Measurements from ENCODE around the gene SETD7.

The SETD7 gene

DNA sequence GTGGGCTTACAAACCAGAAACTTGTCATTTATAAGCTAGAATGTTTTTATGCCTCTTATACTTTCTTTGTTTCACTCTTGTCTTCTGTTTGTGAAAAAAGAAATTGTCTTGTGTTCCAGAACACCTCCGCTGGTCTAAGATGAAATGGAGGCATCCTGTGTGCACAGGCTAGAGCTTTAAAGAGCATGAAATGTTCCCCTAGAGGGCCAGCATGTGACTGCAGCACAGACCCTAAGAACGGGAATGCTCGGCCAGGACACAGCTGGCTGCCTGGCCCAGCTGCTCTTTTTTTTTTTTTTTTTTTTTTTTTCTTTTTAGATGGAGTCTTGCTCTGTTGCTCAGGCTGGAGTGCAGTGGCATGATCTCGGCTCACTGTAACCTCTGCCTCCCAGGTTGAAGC is 33.6 kb downstream of the SETD7 start:
- H3K9ac ChIP-seq (ENCODE audit: low read length): no peak overlapping the region
- 0 out of 2 replicates have a peak, but pooled peaks cover 2% of the 10 kb centered on the region for H3K36me3 ChIP-seq (ENCODE audit: low read length)
- no peaks in the 10 kb centered on the region for H3K9me3 ChIP-seq (ENCODE audit: insufficient read depth, low read length)
- no peaks in the 10 kb centered on the region for H3K9me2 ChIP-seq (replicated peaks; ENCODE audit: insufficient read depth, low read length)
- no peaks in the 10 kb centered on the region for H3K27me3 ChIP-seq (ENCODE audit: low read length)
- H3K27ac ChIP-seq (ENCODE audit: low read depth, low read length): no peak overlapping the region
- H4K20me1 ChIP-seq (ENCODE audit: low read depth, low read length): no peaks in the 10 kb centered on the region
- no peak overlapping the region for H3K4me3 ChIP-seq (ENCODE audit: insufficient read depth, low read length, poor library complexity, severe bottlenecking)
- no peaks in the 10 kb centered on the region for H3F3A ChIP-seq (ENCODE audit: insufficient read depth)
- TF ChIP-seq EZH2phosphoT487 (conservative IDR thresholded peaks at IDR 0.05; ENCODE audit: low read length): no peak
- TF ChIP-seq, protein P1, sequence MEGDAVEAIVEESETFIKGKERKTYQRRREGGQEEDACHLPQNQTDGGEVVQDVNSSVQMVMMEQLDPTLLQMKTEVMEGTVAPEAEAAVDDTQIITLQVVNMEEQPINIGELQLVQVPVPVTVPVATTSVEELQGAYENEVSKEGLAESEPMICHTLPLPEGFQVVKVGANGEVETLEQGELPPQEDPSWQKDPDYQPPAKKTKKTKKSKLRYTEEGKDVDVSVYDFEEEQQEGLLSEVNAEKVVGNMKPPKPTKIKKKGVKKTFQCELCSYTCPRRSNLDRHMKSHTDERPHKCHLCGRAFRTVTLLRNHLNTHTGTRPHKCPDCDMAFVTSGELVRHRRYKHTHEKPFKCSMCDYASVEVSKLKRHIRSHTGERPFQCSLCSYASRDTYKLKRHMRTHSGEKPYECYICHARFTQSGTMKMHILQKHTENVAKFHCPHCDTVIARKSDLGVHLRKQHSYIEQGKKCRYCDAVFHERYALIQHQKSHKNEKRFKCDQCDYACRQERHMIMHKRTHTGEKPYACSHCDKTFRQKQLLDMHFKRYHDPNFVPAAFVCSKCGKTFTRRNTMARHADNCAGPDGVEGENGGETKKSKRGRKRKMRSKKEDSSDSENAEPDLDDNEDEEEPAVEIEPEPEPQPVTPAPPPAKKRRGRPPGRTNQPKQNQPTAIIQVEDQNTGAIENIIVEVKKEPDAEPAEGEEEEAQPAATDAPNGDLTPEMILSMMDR (IDR thresholded peaks at IDR 0.05; ENCODE audit: insufficient read depth, low read length, poor library complexity, severe bottlenecking): no peak
- H3K79me2 ChIP-seq (ENCODE audit: insufficient read depth, low read length): no peaks in the 10 kb centered on the region
- no peak overlapping the region for H2AFZ ChIP-seq (ENCODE audit: low read depth, low read length, severe bottlenecking)
- no peak overlapping the region for H3K4me2 ChIP-seq (ENCODE audit: low read depth, low read length, poor library complexity, severe bottlenecking)

DNA sequence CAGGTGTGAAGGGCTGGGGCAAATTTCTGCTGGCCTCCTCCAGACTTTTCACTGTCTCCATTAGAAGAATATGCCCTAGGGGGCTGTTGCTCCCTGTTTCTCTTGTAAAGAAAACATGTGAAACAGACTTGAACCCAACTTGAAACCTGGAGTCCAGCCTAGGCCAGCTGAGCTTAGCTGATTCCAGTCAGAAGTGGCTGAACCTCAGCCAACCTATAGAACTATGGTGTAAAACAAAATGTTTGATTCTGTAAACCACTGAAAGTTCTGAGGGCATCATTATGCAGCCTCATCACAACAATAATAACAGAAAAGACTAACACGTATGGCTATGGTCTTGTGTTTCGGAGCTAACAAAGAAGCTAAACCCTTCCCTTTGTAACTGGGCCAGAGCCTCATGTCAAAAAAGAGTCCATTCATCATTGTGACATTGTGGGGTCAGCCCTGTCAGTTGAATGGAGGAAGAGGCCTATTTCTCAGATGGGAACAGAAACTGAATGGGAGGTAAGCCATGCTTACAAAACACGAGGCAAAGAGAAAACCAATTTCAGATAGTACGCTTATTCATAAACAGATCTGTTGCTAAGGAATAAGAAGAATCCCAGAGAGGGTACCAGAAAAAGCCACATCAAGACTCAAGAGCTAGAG is 34.1 kb downstream of the SETD7 start:
- Histone ChIP-seq H3K9ac (ENCODE audit: low read length) (no peak overlapping the region), H3K27me3 (ENCODE audit: low read length) (no peaks in the 10 kb centered on the region), H2AFZ (ENCODE audit: low read depth, low read length, severe bottlenecking) (no peak overlapping the region), H3K36me3 (ENCODE audit: low read length) (0 out of 2 replicates have a peak, but pooled peaks cover 2% of the 10 kb centered on the region), H3K9me3 (ENCODE audit: insufficient read depth, low read length) (no peaks in the 10 kb centered on the region), H3K27ac (ENCODE audit: low read depth, low read length) (no peak overlapping the region), H4K20me1 (ENCODE audit: low read depth, low read length) (no peaks in the 10 kb centered on the region), H3K79me2 (ENCODE audit: insufficient read depth, low read length) (no peaks in the 10 kb centered on the region), H3K4me2 (ENCODE audit: low read depth, low read length, poor library complexity, severe bottlenecking) (no peak overlapping the region), H3F3A (ENCODE audit: insufficient read depth) (no peaks in the 10 kb centered on the region), H3K4me3 (ENCODE audit: insufficient read depth, low read length, poor library complexity, severe bottlenecking) (no peak overlapping the region), H3K9me2 (replicated peaks; ENCODE audit: insufficient read depth, low read length) (no peaks in the 10 kb centered on the region)
- TF ChIP-seq, protein P1 (IDR thresholded peaks at IDR 0.05; ENCODE audit: insufficient read depth, low read length, poor library complexity, severe bottlenecking): no peak

DNA sequence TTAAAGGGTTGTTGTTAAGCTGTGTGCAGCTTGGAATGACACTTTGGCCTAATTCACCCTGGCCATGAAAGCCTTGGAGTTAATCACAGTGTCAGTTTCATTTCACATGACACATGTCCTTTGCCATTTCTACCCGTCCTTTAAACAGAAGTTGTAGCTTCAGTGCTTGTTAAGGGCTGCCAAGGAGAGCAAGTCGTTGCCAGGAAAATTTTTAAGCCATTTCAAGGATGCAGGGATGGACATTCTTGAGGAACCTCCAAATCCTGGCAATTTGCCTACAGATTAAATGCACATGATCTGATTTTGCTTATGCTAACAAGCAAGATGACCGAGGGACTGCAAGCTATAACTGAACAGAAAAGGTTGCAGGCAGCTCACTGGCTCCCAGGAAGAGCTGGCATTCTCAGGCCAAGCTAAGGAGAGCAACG is 40.5 kb downstream of the SETD7 start:
- H3K4me3 ChIP-seq (ENCODE audit: insufficient read depth, low read length, poor library complexity, severe bottlenecking): no peak overlapping the region
- no peaks in the 10 kb centered on the region for H3K9me2 ChIP-seq (replicated peaks; ENCODE audit: insufficient read depth, low read length)
- H3K79me2 ChIP-seq (ENCODE audit: insufficient read depth, low read length): no peaks in the 10 kb centered on the region
- TF ChIP-seq, protein P1 (IDR thresholded peaks at IDR 0.05; ENCODE audit: insufficient read depth, low read length, poor library complexity, severe bottlenecking): no peak
- TF ChIP-seq EZH2phosphoT487 (conservative IDR thresholded peaks at IDR 0.05; ENCODE audit: low read length): no peak
- no peaks in the 10 kb centered on the region for H3F3A ChIP-seq (ENCODE audit: insufficient read depth)
- H3K4me2 ChIP-seq (ENCODE audit: low read depth, low read length, poor library complexity, severe bottlenecking): no peak overlapping the region
- 0 out of 2 replicates have a peak, but pooled peaks cover 2% of the 10 kb centered on the region for H3K36me3 ChIP-seq (ENCODE audit: low read length)
- no peaks in the 10 kb centered on the region for H3K27me3 ChIP-seq (ENCODE audit: low read length)
- H3K9me3 ChIP-seq (ENCODE audit: insufficient read depth, low read length): no peaks in the 10 kb centered on the region
- no peak overlapping the region for H3K27ac ChIP-seq (ENCODE audit: low read depth, low read length)
- H4K20me1 ChIP-seq (ENCODE audit: low read depth, low read length): no peaks in the 10 kb centered on the region
- no peak overlapping the region for H2AFZ ChIP-seq (ENCODE audit: low read depth, low read length, severe bottlenecking)
- no peak overlapping the region for H3K9ac ChIP-seq (ENCODE audit: low read length)

Measured in SU-DHL-6 (cell line).